Mesenchymal stem cell (in vitro differentiated cells and primary cell): ENCODE results near the gene SAXO1.

Source experiments
- DNase-seq: peaks from one replicate; pipeline ENCODE4 v3.0.0-alpha.2; 2013
- H2AFZ ChIP-seq: one replicate; pipeline ENCODE4 v1.6.1; 2013; ENCODE audit warnings: low read depth, mild to moderate bottlenecking, control low read depth, inconsistent platforms, low read length, moderate library complexity
- H2AK5ac ChIP-seq: 2 replicates; pipeline ENCODE4 v1.6.1; 2013; ENCODE audit warnings: low read length, moderate library complexity, mild to moderate bottlenecking, inconsistent platforms; ENCODE audit not compliant: severe bottlenecking
- H2BK120ac ChIP-seq: one replicate; pipeline ENCODE4 v1.6.1; 2013; ENCODE audit warnings: low read depth, mild to moderate bottlenecking, inconsistent platforms, low read length, moderate library complexity
- H2BK12ac ChIP-seq, 2 experiments: one replicate each; pipeline ENCODE4 v1.6.1; 2013; ENCODE audit warnings: inconsistent platforms in 2 of 2, low read length in 2 of 2, mild to moderate bottlenecking in 2 of 2, moderate library complexity in 2 of 2, control low read depth in 1 of 2
- H2BK15ac ChIP-seq: one replicate; pipeline ENCODE4 v1.6.1; 2013; ENCODE audit warnings: mild to moderate bottlenecking, low read depth, inconsistent platforms; ENCODE audit not compliant: poor library complexity, severe bottlenecking
- H2BK5ac ChIP-seq: 2 replicates; pipeline ENCODE4 v1.6.1; 2013; ENCODE audit warnings: low read depth, mild to moderate bottlenecking, low read length, control low read depth, inconsistent platforms; ENCODE audit not compliant: poor library complexity, severe bottlenecking
- H3K14ac ChIP-seq, 2 experiments: one replicate each; pipeline ENCODE4 v1.6.1; 2013; ENCODE audit warnings: inconsistent platforms in 2 of 2, low read length in 2 of 2, control low read depth in 1 of 2, mild to moderate bottlenecking in 1 of 2, moderate library complexity in 1 of 2
- H3K18ac ChIP-seq, 2 experiments: one replicate each; pipeline ENCODE4 v1.6.1; 2013; ENCODE audit warnings: inconsistent platforms in 2 of 2, low read length in 2 of 2, control low read depth in 1 of 2, low read depth in 1 of 2, mild to moderate bottlenecking in 1 of 2
- H3K23ac ChIP-seq, 2 experiments: one replicate each; pipeline ENCODE4 v1.6.1; 2013; ENCODE audit warnings: inconsistent platforms in 2 of 2, low read length in 2 of 2, mild to moderate bottlenecking in 2 of 2, moderate library complexity in 2 of 2, control low read depth in 1 of 2
- H3K27ac ChIP-seq: 2 replicates; pipeline ENCODE4 v1.5.1; 2013; ENCODE audit warnings: mild to moderate bottlenecking, moderate library complexity, low read length, control low read depth, inconsistent platforms; ENCODE audit not compliant: poor library complexity, severe bottlenecking
- H3K27me3 ChIP-seq, 2 experiments: 2 replicates each; pipeline versions ENCODE4 v1.6.1 to v1.7.0; 2013; ENCODE audit warnings: low read length in 2 of 2, mild to moderate bottlenecking in 2 of 2, moderate library complexity in 2 of 2, control low read depth in 1 of 2, inconsistent platforms in 1 of 2; ENCODE audit not compliant: control insufficient read depth in 1 of 2, insufficient read depth in 1 of 2
- H3K36me3 ChIP-seq, 2 experiments: 2 replicates each; pipeline versions ENCODE4 v1.6.1 to v1.7.0; 2013; ENCODE audit warnings: low read length in 2 of 2, control low read depth in 1 of 2, inconsistent platforms in 1 of 2, low read depth in 1 of 2, mild to moderate bottlenecking in 1 of 2; ENCODE audit not compliant: insufficient read depth in 2 of 2, control insufficient read depth in 1 of 2
- H3K4ac ChIP-seq, 2 experiments: one replicate each; pipeline ENCODE4 v1.6.1; 2013; ENCODE audit warnings: inconsistent platforms in 2 of 2, low read length in 2 of 2, mild to moderate bottlenecking in 2 of 2, moderate library complexity in 2 of 2, control low read depth in 1 of 2, low read depth in 1 of 2
- H3K4me1 ChIP-seq: 2 replicates; pipeline ENCODE4 v1.6.1; 2013; ENCODE audit warnings: low read depth, low read length, control low read depth; ENCODE audit not compliant: control insufficient read depth, insufficient read depth
- H3K4me2 ChIP-seq: 2 replicates; pipeline ENCODE4 v1.6.1; 2013; ENCODE audit warnings: low read length, mild to moderate bottlenecking, inconsistent platforms; ENCODE audit not compliant: poor library complexity, severe bottlenecking
- H3K4me3 ChIP-seq, 2 experiments: 2 replicates each; pipeline versions ENCODE4 v1.5.1 to v1.7.0; 2013; ENCODE audit warnings: low read length in 2 of 2, mild to moderate bottlenecking in 2 of 2, control low read depth in 1 of 2, low read depth in 1 of 2; ENCODE audit not compliant: insufficient read depth in 1 of 2
- H3K79me1 ChIP-seq: replicated peaks from 2 replicates; pipeline ENCODE4 v1.6.1; 2013; ENCODE audit warnings: mild to moderate bottlenecking, control low read depth, low read length, inconsistent platforms; ENCODE audit not compliant: poor library complexity, severe bottlenecking
- H3K9ac ChIP-seq: 2 replicates; pipeline ENCODE4 v1.7.0; 2013; ENCODE audit warnings: mild to moderate bottlenecking, low read length, moderate library complexity
- H3K9me3 ChIP-seq: 2 replicates; pipeline ENCODE4 v1.7.0; 2013; ENCODE audit warnings: mild to moderate bottlenecking, low read length; ENCODE audit not compliant: control insufficient read depth
- H4K8ac ChIP-seq: one replicate; pipeline ENCODE4 v1.6.1; 2013; ENCODE audit warnings: inconsistent platforms, mild to moderate bottlenecking, low read length, moderate library complexity
- H4K91ac ChIP-seq: one replicate; pipeline ENCODE4 v1.6.1; 2013; ENCODE audit warnings: mild to moderate bottlenecking, low read length, inconsistent platforms
- WGBS: methylation state at CpG from one replicate; pipeline ENCODE4 v1.1.7; 2013; ENCODE audit warnings: mixed read lengths; 5-methylcytosine and 5-hydroxymethylcytosine counted together

Gene SAXO1

GRCh38 chr9:18982262-18982620, 50.8 kb downstream of the SAXO1 start:
- H2BK12ac ChIP-seq, result no peak overlapping the region
- no peak overlapping the region for H3K4ac ChIP-seq
- no peak overlapping the region for H3K14ac ChIP-seq
- WGBS, result 87% methylated on average over 5 of the region's 5 CpGs
- no peak overlapping the region for H2BK120ac ChIP-seq
- H3K9ac ChIP-seq, result no peak overlapping the region
- H3K9me3 ChIP-seq, result peaks cover 12% of the 10 kb centered on the region
- no peak overlapping the region for H2AK5ac ChIP-seq
- H4K91ac ChIP-seq, result no peak overlapping the region
- H3K4me3 ChIP-seq, result no peak overlapping the region
- no peak overlapping the region for H2BK15ac ChIP-seq
- no peak overlapping the region for H2BK5ac ChIP-seq
- no peak for DNase-seq
- no peaks in the 10 kb centered on the region for H3K79me1 ChIP-seq
- no peaks in the 10 kb centered on the region for H3K36me3 ChIP-seq
- no peak overlapping the region for H4K8ac ChIP-seq
- H3K27ac ChIP-seq, result no peak overlapping the region
- H2AFZ ChIP-seq, result no peak overlapping the region
- H3K18ac ChIP-seq, result no peak overlapping the region
- H3K4me1 ChIP-seq, result peaks cover 6% of the 10 kb centered on the region
- no peak overlapping the region for H3K4me2 ChIP-seq
- no peak overlapping the region for H3K23ac ChIP-seq
- H3K27me3 ChIP-seq, result no peaks in the 10 kb centered on the region

GRCh38 chr9:18981476-18982261, 51.3 kb downstream of the SAXO1 start:
- no peak overlapping the region for H2BK5ac ChIP-seq
- WGBS, result 73% methylated on average over 4 of the region's 4 CpGs

GRCh38 chr9:18980189-18980588, 52.8 kb downstream of the SAXO1 start:
- no peak overlapping the region for H2BK12ac ChIP-seq
- no peak overlapping the region for H2BK15ac ChIP-seq
- no peak overlapping the region for H4K91ac ChIP-seq
- H2AFZ ChIP-seq, result no peak overlapping the region
- DNase-seq, result no peak
- no peak overlapping the region for H3K14ac ChIP-seq
- H3K9me3 ChIP-seq, result peaks cover 12% of the 10 kb centered on the region
- no peak overlapping the region for H3K4me2 ChIP-seq
- no peak overlapping the region for H3K4ac ChIP-seq
- H3K27ac ChIP-seq, result no peak overlapping the region
- H2BK5ac ChIP-seq, result no peak overlapping the region
- no peak overlapping the region for H2BK120ac ChIP-seq
- no peaks in the 10 kb centered on the region for H3K27me3 ChIP-seq
- H3K79me1 ChIP-seq, result no peaks in the 10 kb centered on the region
- H3K23ac ChIP-seq, result no peak overlapping the region
- no peak overlapping the region for H4K8ac ChIP-seq
- WGBS, result 0% methylated on average over 1 of the region's 1 CpG
- no peak overlapping the region for H2AK5ac ChIP-seq
- peaks cover 6% of the 10 kb centered on the region for H3K4me1 ChIP-seq
- no peak overlapping the region for H3K4me3 ChIP-seq
- no peaks in the 10 kb centered on the region for H3K36me3 ChIP-seq
- H3K9ac ChIP-seq, result no peak overlapping the region
- no peak overlapping the region for H3K18ac ChIP-seq

More at GRCh38 chr9:18981476-18982261, 51.3 kb downstream of the SAXO1 start:
- Histone ChIP-seq H3K4me2 (no peak overlapping the region), H3K4me3 (no peak overlapping the region), H2BK12ac (no peak overlapping the region), H3K4ac (no peak overlapping the region), H2BK15ac (no peak overlapping the region), H2BK120ac (no peak overlapping the region), H2AFZ (no peak overlapping the region), H3K14ac (no peak overlapping the region), H3K23ac (no peak overlapping the region), H4K8ac (no peak overlapping the region), H3K4me1 (peaks cover 6% of the 10 kb centered on the region), H3K9me3 (peaks cover 12% of the 10 kb centered on the region), H3K79me1 (no peaks in the 10 kb centered on the region), H2AK5ac (no peak overlapping the region), H3K27me3 (no peaks in the 10 kb centered on the region), H3K36me3 (no peaks in the 10 kb centered on the region), H3K18ac (no peak overlapping the region), H3K9ac (no peak overlapping the region), H3K27ac (no peak overlapping the region), H4K91ac (no peak overlapping the region)
- no peak for DNase-seq

- Histone ChIP-seq H3K9me3 (peaks cover 10% of the 10 kb centered on the region), H4K91ac (no peak overlapping the region), H3K4ac (no peak overlapping the region), H3K14ac (no peak overlapping the region), H3K27ac (no peak overlapping the region), H3K4me3 (no peak overlapping the region), H3K4me2 (no peak overlapping the region), H3K4me1 (peaks cover 6% of the 10 kb centered on the region), H2AK5ac (no peak overlapping the region), H2BK120ac (no peak overlapping the region), H2BK15ac (no peak overlapping the region), H2AFZ (no peak overlapping the region), H2BK5ac (no peak overlapping the region), H3K9ac (no peak overlapping the region), H3K18ac (no peak overlapping the region), H3K79me1 (no peaks in the 10 kb centered on the region), H3K36me3 (no peaks in the 10 kb centered on the region), H3K27me3 (peaks cover 0 to 4% of the 10 kb centered on the region in 2 experiments), H2BK12ac (no peak overlapping the region), H3K23ac (no peak overlapping the region), H4K8ac (no peak overlapping the region)
- WGBS, result 62% methylated on average over 2 of the region's 2 CpGs
- DNase-seq, result peak; percentile 6
Observed at GRCh38 chr9:18979367-18979766, 53.6 kb downstream of the SAXO1 start.
